ENCODE results near the gene DUSP22.
"Not testable (repeated sequence)": the region's sequence is repeated elsewhere in the genome, so short reads cannot be mapped to it uniquely, and the experiment has no call there.

DUSP22 gene

DNA sequence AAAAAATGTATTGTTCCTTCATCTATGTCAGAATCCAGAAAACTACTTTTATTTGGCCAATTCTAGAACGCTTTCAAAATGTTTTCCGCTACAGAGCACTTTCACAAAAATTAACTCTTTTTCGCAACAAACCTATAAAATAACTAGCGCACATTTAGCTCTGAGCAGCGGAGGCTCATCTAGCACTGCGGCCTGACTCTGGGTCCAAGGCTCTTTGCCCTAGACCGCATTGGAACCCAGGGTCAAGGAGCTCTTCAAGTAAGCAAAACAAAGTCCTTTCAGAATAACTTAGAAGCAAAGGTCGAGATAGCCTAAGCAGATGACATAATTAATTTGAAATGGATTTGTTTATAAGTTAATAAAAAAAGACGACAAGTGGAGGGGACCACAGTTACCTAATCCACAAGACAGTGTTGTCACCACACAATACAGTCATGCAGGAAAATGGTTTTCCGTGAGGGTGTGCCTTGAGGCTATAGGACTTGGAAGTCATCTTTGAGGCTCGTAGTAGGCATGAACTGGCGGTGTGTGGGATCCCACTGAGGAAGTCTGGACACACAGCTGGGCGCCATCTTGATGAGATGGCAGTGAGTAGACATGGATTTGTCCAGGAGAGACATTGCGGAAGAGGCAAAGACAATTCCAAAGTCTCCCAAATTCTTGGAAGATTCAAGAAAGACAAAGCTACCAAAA, 70.1 kb downstream of the DUSP22 start:
- H3K4me1 Mint-ChIP-seq = no peaks in the 10 kb centered on the region
- peaks cover 5% of the 10 kb centered on the region for H3K9me3 Mint-ChIP-seq
- H3K36me3 Mint-ChIP-seq = peaks cover 1% of the 10 kb centered on the region
- no peak overlapping the region for H3K4me3 Mint-ChIP-seq
- H3K27me3 Mint-ChIP-seq = no peaks in the 10 kb centered on the region
- H3K27ac Mint-ChIP-seq = no peak overlapping the region

DNA sequence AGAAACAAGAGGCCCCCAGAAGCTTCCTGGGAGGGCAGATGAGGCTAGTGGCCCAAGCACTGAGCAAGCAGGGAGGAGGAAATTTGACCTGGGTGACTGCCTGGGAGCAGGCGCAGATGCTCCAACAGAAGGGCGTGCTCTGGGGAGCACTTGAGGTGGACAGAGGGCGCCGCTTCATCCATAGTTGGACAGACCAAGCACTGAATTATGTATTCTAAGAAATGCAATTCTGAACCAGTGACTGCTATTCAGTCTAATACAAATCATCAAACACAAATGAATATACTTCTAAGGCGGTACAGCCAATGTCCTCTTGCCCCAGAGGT, 70.6 kb downstream of the DUSP22 start:
- Mint-ChIP-seq H3K4me1 (no peaks in the 10 kb centered on the region), H3K27me3 (no peaks in the 10 kb centered on the region), H3K4me3 (no peak overlapping the region), H3K27ac (no peak overlapping the region), H3K9me3 (peaks cover 5% of the 10 kb centered on the region), H3K36me3 (peaks cover 1% of the 10 kb centered on the region)

DNA sequence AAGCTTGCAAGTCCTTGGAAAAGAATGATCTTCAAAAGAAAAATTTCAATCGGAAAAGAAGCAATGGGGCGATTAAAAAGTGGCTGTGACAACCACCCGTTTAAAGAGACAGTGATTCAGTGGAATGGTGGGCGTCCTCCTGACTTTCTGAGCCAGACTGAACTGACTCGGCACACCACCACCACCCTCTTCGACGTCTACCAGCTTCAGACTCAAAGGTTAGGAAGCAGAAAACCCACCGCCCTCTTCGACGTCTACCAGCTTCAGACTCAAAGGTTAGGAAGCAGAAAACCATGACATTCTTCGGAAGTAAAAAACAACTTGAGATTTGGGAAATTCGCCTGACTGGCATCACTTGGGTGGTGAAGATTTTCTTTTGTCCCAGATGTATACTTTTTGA, 71.0 kb downstream of the DUSP22 start:
- Mint-ChIP-seq H3K4me1 (no peaks in the 10 kb centered on the region), H3K27ac (no peak overlapping the region), H3K36me3 (peaks cover 1% of the 10 kb centered on the region), H3K4me3 (no peak overlapping the region), H3K27me3 (no peaks in the 10 kb centered on the region), H3K9me3 (peaks cover 5% of the 10 kb centered on the region)

DNA sequence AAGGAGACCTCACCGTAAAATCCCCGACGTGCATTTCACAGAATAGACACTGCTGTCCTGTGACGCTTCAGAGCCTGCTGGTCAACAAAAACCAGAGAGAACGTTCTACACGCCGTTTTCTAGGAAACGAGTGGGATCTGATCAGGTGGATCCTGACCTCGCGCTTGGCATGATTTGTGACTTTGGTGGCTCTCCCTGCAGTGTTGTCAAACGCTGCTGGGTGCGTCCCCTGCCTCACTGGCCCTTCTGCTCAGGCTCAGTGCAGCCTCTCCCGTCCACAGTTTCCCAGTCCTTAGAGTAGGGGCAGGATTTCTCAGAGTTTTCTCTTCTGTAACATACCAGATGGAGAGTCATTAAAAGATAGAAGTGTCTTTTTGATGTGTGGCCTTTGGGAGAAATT, 71.6 kb downstream of the DUSP22 start:
- Mint-ChIP-seq H3K9me3 (peaks cover 5% of the 10 kb centered on the region), H3K4me3 (no peak overlapping the region), H3K4me1 (no peaks in the 10 kb centered on the region), H3K36me3 (peaks cover 1% of the 10 kb centered on the region), H3K27me3 (no peaks in the 10 kb centered on the region), H3K27ac (no peak overlapping the region)

DNA sequence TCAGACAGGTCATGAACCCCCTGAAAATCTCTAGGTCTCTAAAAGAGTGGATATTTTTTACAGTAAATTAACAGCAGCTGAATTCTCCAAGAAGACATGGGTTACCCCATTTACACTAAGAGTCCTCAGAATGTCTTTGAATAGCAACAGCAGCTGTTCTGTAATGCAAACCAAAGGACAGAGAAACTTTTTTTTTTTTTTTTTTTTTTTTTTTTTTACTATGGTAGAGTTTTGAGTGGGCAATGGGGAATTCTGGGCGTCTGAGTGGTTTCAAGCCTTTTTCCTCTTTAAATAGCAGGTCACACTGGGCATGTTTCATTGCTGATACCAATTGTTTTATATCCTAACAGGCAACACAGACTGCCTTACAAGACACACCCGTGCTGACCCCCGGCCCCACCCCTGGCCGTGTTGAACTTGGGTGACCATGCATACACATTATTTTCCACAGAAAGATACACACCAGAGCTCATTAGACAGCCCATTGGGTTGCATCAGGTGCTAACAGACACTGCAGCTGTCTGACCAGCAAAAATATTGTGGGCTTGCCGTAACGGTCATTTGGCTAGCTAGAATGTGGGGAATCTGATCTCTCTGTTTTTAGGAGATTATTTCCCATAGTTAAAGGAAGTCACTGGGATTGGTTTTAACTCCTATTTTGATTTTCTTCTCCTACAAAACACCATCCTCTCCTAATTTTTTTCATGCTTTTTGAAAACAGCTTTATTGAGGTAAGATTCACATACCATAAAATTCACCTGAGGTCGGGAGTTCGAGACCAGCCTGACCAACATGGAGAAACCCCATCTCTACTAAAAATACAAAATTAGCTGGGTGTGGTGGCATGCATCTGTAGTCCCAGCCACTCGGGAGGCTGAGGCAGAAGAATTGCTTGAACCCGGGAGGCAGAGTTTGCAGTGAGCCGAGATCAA, 72.6 kb downstream of the DUSP22 start:
- H3K4me3 Mint-ChIP-seq = no peak overlapping the region
- peaks cover 1% of the 10 kb centered on the region for H3K36me3 Mint-ChIP-seq
- H3K27ac Mint-ChIP-seq = no peak overlapping the region
- H3K27me3 Mint-ChIP-seq = peaks cover under 1% of the 10 kb centered on the region
- peaks cover 5% of the 10 kb centered on the region for H3K9me3 Mint-ChIP-seq
- no peaks in the 10 kb centered on the region for H3K4me1 Mint-ChIP-seq

DNA sequence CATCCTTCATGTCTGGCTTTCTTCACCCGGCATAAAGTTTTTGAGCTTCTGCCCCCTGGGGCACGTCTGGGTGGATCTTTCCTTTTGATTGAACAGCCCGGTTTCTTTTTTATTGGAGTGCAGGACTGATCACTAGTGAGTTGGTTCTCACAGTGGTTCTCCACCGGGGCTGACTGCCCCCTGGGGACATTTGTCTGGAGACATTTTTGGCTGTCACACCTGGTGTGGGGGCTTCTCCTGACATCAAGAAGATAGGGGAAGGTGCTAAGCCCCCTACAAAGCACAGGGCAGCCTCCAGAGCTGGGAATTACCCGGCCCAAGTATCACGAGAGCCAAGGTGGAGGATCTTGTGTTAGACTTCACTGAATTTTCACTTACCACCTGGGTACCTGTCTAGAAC, 73.5 kb downstream of the DUSP22 start:
- Mint-ChIP-seq H3K36me3 (peaks cover 1% of the 10 kb centered on the region), H3K4me1 (no peaks in the 10 kb centered on the region), H3K27me3 (peaks cover 3% of the 10 kb centered on the region), H3K27ac (no peak overlapping the region), H3K9me3 (peaks cover 5% of the 10 kb centered on the region), H3K4me3 (no peak overlapping the region)

DNA sequence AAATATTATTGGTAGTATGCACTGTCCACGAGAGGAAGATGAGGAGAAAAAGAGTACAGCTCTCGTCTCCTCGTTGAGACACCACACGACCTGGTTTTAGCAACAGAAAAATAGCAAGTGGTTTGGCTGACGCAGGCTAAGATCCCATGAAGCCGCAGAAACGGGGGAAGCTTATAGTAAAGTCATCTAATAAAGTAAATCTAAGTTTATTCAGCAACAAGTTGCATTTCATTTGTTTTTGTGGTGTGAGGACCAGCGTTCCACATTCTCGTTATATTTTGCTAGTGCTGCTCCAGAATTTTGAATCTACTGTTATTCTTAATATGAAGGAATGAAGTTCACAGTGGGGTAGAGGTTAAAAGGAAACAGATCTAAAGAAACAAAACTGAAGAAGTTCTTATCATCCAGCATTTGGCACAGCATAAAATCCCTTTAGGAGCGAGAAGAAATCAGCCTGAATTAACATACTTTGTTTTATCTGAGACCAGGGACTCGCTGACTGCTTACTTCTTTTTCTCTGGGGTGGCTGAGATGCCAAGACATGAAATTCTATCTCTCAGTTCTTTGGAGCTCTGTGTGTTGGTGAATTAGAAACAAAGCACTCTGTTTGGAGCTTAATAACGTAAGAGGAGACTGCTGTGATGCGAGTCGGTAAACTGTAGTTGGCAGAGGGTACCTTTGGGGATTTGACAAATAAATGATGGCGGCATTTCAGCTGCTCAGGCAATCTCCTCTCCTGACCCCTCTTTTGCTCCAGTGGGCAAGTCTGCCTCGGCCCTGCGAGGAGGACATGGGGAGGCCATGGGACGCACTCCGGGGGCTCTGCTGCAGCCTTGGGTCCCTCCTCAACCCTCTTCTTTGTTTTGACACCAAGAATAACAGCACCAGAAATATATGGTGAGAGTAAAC, 74.4 kb downstream of the DUSP22 start:
- no peak overlapping the region for H3K4me3 Mint-ChIP-seq
- H3K27ac Mint-ChIP-seq = no peak overlapping the region
- peaks cover 3% of the 10 kb centered on the region for H3K27me3 Mint-ChIP-seq
- peaks cover 5% of the 10 kb centered on the region for H3K9me3 Mint-ChIP-seq
- peaks cover 1% of the 10 kb centered on the region for H3K36me3 Mint-ChIP-seq
- no peaks in the 10 kb centered on the region for H3K4me1 Mint-ChIP-seq

DNA sequence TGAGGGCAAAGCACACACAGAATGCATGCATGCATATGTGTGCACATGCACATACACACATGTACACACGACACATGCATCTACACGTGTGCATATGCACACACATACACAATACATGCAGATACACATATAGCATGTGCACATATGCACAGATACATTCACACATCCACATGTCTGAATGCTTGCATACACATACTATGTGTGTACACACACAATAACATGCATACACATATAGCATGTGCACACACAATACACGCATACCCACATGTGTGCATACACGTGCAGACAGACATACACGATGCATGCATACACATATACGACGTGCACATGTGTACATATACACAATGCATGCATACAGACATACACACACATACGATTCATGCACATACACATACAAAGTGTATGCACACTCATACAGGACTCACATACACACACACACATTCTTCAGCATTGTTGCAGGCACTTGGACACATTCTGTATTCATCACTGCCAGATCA, 75.1 kb downstream of the DUSP22 start:
- peaks cover 3% of the 10 kb centered on the region for H3K27me3 Mint-ChIP-seq
- peaks cover 1% of the 10 kb centered on the region for H3K36me3 Mint-ChIP-seq
- peaks cover 5% of the 10 kb centered on the region for H3K9me3 Mint-ChIP-seq
- H3K4me1 Mint-ChIP-seq = no peaks in the 10 kb centered on the region
- no peak overlapping the region for H3K4me3 Mint-ChIP-seq
- no peak overlapping the region for H3K27ac Mint-ChIP-seq

DNA sequence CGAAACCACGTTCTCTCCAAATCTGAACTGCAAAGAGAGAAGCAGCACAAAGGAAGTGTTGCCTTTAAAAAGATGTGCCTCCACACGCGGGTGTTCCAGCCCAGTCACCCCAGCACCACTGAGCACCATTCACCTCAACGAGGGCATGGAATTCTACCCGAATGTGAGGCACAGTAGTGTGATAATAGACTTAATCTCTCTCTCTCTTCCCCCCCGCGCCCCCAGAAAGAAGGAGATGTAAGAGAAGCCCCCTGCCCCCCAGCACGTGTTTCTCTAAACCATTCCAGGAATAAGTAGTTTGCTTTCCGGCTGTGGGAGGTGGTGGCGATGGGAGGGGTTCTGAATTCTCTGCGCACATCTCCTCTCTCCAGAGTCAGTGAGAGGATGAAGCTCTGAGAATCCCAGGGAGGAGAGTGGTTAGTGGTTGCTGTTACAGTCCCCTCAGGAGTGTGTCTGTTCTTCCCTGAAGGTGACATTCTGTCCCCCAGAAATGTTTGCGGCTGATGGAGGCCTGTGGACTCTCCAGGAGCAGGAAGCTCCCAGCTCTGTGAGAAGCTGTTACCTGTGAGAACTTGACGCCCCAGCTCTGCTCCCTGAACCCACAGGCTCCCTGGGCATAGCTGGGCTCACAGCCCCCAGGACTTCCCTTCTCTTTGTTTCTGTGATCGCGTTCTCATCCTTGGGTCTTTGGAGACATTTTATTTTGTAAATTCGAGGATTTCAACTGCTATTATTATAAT, 75.8 kb downstream of the DUSP22 start:
- Mint-ChIP-seq H3K27ac (no peak overlapping the region), H3K4me1 (peaks cover 5% of the 10 kb centered on the region)

DNA sequence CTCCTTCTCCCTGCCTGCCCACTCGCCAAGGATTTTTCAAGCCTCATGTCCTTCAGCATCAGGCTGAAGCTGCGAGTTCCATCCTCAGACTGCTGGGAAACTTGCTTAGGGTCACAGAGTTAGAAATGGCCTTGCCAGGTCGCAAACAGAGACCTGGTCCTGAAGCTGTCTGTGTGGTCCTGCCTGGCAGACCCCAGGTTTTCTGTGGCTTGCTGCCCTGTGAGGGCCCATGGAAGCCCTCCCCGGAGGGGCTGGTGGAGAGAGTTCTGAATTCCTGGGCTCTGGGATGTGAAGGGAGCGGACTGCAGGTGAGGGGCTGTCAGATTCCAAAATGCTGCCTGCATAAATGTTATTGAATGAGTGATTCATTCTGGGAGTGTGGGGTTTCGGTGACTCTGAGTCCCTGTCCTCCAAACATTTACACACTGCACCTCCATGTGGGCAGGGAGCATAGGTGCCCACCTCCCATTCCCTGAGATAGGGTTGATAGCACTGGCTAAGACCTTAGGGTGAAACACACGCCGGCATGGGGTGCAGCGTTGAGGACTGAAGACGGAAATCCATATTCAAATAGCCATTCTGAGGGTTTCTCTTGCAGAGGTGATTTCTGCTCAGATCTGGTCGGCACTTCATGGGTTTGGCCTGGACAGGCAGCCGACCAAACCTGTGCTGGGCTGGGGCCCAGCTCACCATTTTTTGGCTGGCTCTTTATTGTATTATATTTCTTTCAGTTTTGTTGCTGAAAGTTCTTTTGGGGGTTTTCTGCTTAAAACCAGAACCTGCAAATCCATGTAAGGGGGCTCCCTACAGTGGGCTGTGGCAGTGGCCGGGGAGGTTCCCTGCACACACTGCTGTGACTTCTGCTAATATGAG, 77.5 kb downstream of the DUSP22 start:
- no peaks in the 10 kb centered on the region for H3K36me3 Mint-ChIP-seq
- peaks cover 5% of the 10 kb centered on the region for H3K4me1 Mint-ChIP-seq
- H3K4me3 Mint-ChIP-seq = no peak overlapping the region
- H3K27me3 Mint-ChIP-seq = peaks cover 5% of the 10 kb centered on the region
- H3K9me3 Mint-ChIP-seq = no peaks in the 10 kb centered on the region
- H3K27ac Mint-ChIP-seq = no peak overlapping the region

More for the DNA sequence above, 75.8 kb downstream of the DUSP22 start:
- peaks cover 3% of the 10 kb centered on the region for H3K27me3 Mint-ChIP-seq
- peaks cover 1% of the 10 kb centered on the region for H3K36me3 Mint-ChIP-seq
- no peak overlapping the region for H3K4me3 Mint-ChIP-seq
- peaks cover 5% of the 10 kb centered on the region for H3K9me3 Mint-ChIP-seq

DNA sequence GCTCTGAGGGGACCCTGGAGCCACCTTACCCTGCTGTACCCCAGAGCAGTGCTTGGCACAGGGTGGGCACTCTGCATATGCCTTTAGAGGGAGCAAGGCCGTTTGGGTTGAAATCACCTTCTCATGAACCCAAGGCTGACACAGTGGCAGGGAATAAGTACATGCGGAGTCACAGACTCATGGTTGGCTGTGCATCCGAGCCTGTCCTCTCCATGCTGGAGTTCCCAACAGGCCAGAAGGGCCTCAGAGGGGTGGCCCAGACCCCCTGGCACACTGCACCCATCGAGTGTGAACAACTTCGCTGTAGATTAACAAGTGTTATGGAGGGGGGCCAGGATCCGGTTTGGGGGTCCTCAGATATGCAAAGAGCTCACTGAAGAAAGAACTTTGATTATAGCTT, 78.3 kb downstream of the DUSP22 start:
- no peaks in the 10 kb centered on the region for H3K36me3 Mint-ChIP-seq
- H3K27ac Mint-ChIP-seq = no peak overlapping the region
- no peaks in the 10 kb centered on the region for H3K9me3 Mint-ChIP-seq
- peaks cover 8% of the 10 kb centered on the region for H3K27me3 Mint-ChIP-seq
- peaks cover 5% of the 10 kb centered on the region for H3K4me1 Mint-ChIP-seq
- no peak overlapping the region for H3K4me3 Mint-ChIP-seq

DNA sequence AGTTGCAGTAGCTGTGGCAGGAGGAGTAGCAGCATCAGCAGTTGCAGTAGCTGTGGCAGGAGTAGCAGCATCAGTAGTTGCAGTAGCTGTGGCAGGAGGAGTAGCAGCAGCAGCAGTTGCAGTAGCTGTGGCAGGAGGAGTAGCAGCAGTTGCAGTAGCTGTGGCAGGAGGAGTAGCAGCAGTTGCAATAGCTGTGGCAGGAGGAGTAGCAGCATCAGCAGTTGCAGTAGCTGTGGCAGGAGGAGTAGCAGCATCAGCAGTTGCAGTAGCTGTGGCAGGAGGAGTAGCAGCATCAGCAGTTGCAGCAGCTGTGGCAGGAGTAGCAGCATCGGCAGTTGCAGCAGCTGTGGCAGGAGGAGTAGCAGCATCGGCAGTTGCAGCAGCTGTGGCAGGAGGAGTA, 79.6 kb downstream of the DUSP22 start:
- H3K36me3 Mint-ChIP-seq, H3K9me3 Mint-ChIP-seq, H3K4me3 Mint-ChIP-seq, H3K4me1 Mint-ChIP-seq, H3K27ac Mint-ChIP-seq: not testable (repeated sequence)
- H3K27me3 Mint-ChIP-seq = peaks cover 11% of the 10 kb centered on the region

DNA sequence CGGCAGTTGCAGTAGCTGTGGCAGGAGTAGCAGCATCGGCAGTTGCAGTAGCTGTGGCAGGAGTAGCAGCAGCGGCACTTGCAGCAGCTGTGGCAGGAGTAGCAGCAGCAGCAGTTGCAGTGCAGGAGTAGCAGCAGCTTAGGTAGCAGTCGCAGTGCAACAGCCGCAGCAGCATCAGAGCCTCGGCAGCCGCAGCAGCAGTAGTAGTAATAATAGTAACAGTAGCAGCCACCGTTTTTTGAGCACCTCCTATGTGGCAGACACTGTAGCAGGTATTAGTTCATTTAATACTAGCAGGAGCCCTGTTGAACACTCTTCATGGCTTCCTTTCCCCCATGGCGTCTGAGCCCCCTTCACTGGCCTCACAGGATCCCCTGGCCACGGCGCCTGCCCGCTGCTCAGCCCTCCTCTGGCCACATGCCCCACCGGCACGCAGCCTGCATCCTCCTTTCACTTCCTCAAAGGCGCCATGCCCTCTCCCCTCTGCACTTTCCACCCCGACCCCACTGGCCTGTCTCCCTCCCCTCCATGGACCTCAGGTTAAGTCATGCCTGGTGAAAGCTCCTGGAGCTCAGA, 80.1 kb downstream of the DUSP22 start:
- H3K36me3 Mint-ChIP-seq = no peaks in the 10 kb centered on the region
- no peak overlapping the region for H3K4me3 Mint-ChIP-seq
- H3K27ac Mint-ChIP-seq = no peak overlapping the region
- no peaks in the 10 kb centered on the region for H3K9me3 Mint-ChIP-seq
- peaks cover 11% of the 10 kb centered on the region for H3K27me3 Mint-ChIP-seq
- peaks cover 5% of the 10 kb centered on the region for H3K4me1 Mint-ChIP-seq

DNA sequence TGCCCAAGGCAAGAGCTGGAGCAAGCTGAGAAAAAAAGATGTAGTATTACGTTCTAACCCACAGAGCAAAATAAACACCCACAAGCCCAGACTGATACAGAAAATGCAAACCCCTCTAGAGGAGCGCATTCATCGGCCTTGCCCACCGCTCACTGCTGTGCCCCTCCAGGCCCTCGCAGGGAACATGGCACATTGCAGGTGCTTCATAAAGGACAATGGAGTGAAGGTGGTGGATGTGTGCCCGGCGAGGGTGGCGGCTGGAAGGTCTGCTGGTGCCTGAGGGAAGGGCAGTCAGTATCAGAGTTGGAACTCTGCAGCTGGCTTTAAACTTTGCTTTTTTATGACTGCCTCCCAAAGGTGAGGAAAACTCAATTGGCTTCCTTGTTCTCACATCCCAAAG, 80.7 kb downstream of the DUSP22 start:
- no peak overlapping the region for H3K4me3 Mint-ChIP-seq
- no peaks in the 10 kb centered on the region for H3K9me3 Mint-ChIP-seq
- no peaks in the 10 kb centered on the region for H3K36me3 Mint-ChIP-seq
- H3K4me1 Mint-ChIP-seq = peaks cover 5% of the 10 kb centered on the region
- no peak overlapping the region for H3K27ac Mint-ChIP-seq
- H3K27me3 Mint-ChIP-seq = peaks cover 11% of the 10 kb centered on the region
